T-cell (primary cell): ENCODE results near the gene LMO2. TPM values are rescaled to one million over a fixed set of nuclear protein-coding genes. Genes with fewer than 3 reads are reported as not detected.
"Not testable (repeated sequence)": the region's sequence is repeated elsewhere in the genome, so short reads cannot be mapped to it uniquely, and the experiment has no call there.

ENCODE experiments used
- ATAC-seq, 4 experiments: fragments of 200-7000 bp in 3 of 4; fragments of 150-1000 bp in 1 of 4; cut with Tn5 transposase; replicated peaks in 1 of 4; 1 replicate in 3 of 4; 2 replicates in 1 of 4; pipeline ENCODE4 v1.10.0; 2021; ENCODE audit warnings: moderate library complexity in 3 of 4, mild to moderate bottlenecking in 2 of 4, moderate number of reproducible peaks in 1 of 4
- CTCF ChIA-PET, 2 donors: fragments of 300-600 bp; sonication (Branson Sonifier 250); formaldehyde crosslinking; loops; one replicate each; lab custom pipeline; 2022; ENCODE audit warnings: antibody characterized with exemption in 2 of 2; lab: Charles Lee
- POLR2A ChIA-PET, 2 donors: fragments of 300-600 bp; sonication (Branson Sonifier 250); formaldehyde crosslinking; loops; one replicate each; lab custom pipeline; 2022; ENCODE audit warnings: antibody characterized with exemption in 2 of 2; lab: Charles Lee
- DNase-seq, 35 experiments: peaks; one replicate each; pipeline versions ENCODE4 v3.0.0 to v3.0.0-alpha.2; 2013 to 2023
- H3K27ac ChIP-seq: one replicate; pipeline ENCODE4 v1.5.1; 2013; ENCODE audit warnings: low read length
- H3K27me3 ChIP-seq, 2 experiments: replicated peaks in 1 of 2; 1 replicate in 1 of 2; 2 replicates in 1 of 2; pipeline versions ENCODE4 v1.6.1 to v1.7.0; 2013; ENCODE audit warnings: low read length in 1 of 2, mixed read lengths in 1 of 2; ENCODE audit not compliant: control insufficient read depth in 2 of 2, insufficient read depth in 2 of 2; ENCODE audit errors: extremely low read depth in 1 of 2
- H3K36me3 ChIP-seq, 2 donors: 1 replicate in 1 of 2; 2 replicates in 1 of 2; pipeline versions ENCODE4 v1.6.1 to v1.7.0; 2013; ENCODE audit warnings: low read length in 1 of 2; ENCODE audit not compliant: control insufficient read depth in 2 of 2, insufficient read depth in 1 of 2; ENCODE audit errors: extremely low read depth in 1 of 2
- H3K4me1 ChIP-seq, 2 experiments: 1 replicate in 1 of 2; 2 replicates in 1 of 2; pipeline versions ENCODE4 v1.6.1 to v1.7.0; 2013; ENCODE audit warnings: low read length in 2 of 2, mixed read lengths in 1 of 2; ENCODE audit not compliant: insufficient read depth in 2 of 2, control insufficient read depth in 1 of 2; ENCODE audit errors: extremely low read depth in 1 of 2
- H3K4me3 ChIP-seq, 2 donors: 1 replicate in 1 of 2; 2 replicates in 1 of 2; pipeline versions ENCODE4 v1.5.1 to v1.7.0; 2013; ENCODE audit warnings: mild to moderate bottlenecking in 2 of 2, low read length in 1 of 2, moderate library complexity in 1 of 2; ENCODE audit not compliant: control insufficient read depth in 1 of 2; ENCODE audit errors: extremely low read depth in 1 of 2
- H3K9me3 ChIP-seq: 2 replicates; pipeline ENCODE4 v1.7.0; 2013
- H3K27ac Mint-ChIP-seq, 2 donors: one replicate each; pipeline ENCODE4 v1.8.0; 2020 to 2021; ENCODE audit warnings: mild to moderate bottlenecking in 2 of 2, mixed read lengths in 2 of 2
- H3K27me3 Mint-ChIP-seq, 2 donors: one replicate each; pipeline ENCODE4 v1.8.0; 2021 to 2022; ENCODE audit warnings: mixed read lengths in 2 of 2
- H3K36me3 Mint-ChIP-seq: one replicate; pipeline ENCODE4 v1.8.0; 2021; ENCODE audit warnings: mixed read lengths
- H3K4me1 Mint-ChIP-seq, 3 donors: one replicate each; pipeline ENCODE4 v1.8.0; 2020 to 2022; ENCODE audit warnings: mixed read lengths in 3 of 3, mild to moderate bottlenecking in 1 of 3
- H3K4me3 Mint-ChIP-seq, 3 donors: one replicate each; pipeline ENCODE4 v1.8.0; 2020 to 2022; ENCODE audit warnings: mild to moderate bottlenecking in 3 of 3, mixed read lengths in 3 of 3, moderate library complexity in 3 of 3
- H3K9me3 Mint-ChIP-seq, 3 donors: one replicate each; pipeline ENCODE4 v1.8.0; 2020 to 2022; ENCODE audit warnings: mixed read lengths in 3 of 3
- WGBS: methylation state at CpG from one replicate; pipeline ENCODE4 v1.1.5; 2013; ENCODE audit warnings: missing lambda C conversion rate; ENCODE audit not compliant: insufficient coverage; 5-methylcytosine and 5-hydroxymethylcytosine counted together
- total RNA-seq, 35 experiments: library from RNA in 6 of 35; stranded (reverse) in 6 of 35; fragments of 120-200 nt in 1 of 35; gene quantifications; one replicate each; pipeline versions ENCODE4 v1.2.1 to v1.2.4 and lab custom pipeline; 2013 to 2026

LMO2 gene
- total RNA-seq, 5 donors from 2014 or later (not counting 1 experiment from before 2014, with no cell fraction given): 0.85 to 2.7 (median 1.6) TPM

GRCh38 chr11:33917402-33917801, 25.5 kb upstream of the LMO2 start:
- H3K4me3 ChIP-seq, H3K27me3 ChIP-seq, H3K4me3 Mint-ChIP-seq, H3K27ac Mint-ChIP-seq, H3K27ac ChIP-seq, H3K9me3 ChIP-seq, H3K36me3 ChIP-seq, DNase-seq, H3K4me1 ChIP-seq, H3K36me3 Mint-ChIP-seq, CTCF ChIA-PET, POLR2A ChIA-PET, H3K4me1 Mint-ChIP-seq, ATAC-seq: not testable (repeated sequence)
- peaks cover 0 to 12% (median 5%) of the 10 kb centered on the region in 3 donors for H3K9me3 Mint-ChIP-seq
- WGBS: no CpG with 5 or more reads among the region's 1 CpG
- H3K27me3 Mint-ChIP-seq: peaks cover 28 to 42% of the 10 kb centered on the region in 2 donors

- DNase-seq (no peak), ATAC-seq (no peak)
- peaks cover 26 to 42% of the 10 kb centered on the region in 2 donors for H3K27me3 Mint-ChIP-seq
- H3K27ac Mint-ChIP-seq: no peak overlapping the region
- ChIA-PET CTCF (no interaction called here), POLR2A (no interaction called here)
- no peaks in the 10 kb centered on the region for H3K36me3 ChIP-seq
- no peaks in the 10 kb centered on the region for H3K36me3 Mint-ChIP-seq
- H3K4me3 Mint-ChIP-seq: no peak overlapping the region
- peaks cover 0 to 8% of the 10 kb centered on the region in 2 experiments for H3K27me3 ChIP-seq
- no peak overlapping the region for H3K27ac ChIP-seq
- H3K4me1 Mint-ChIP-seq: peaks cover 0 to 2% (median 0%) of the 10 kb centered on the region in 3 donors
- peaks cover 0 to 12% (median 5%) of the 10 kb centered on the region in 3 donors for H3K9me3 Mint-ChIP-seq
- no peak overlapping the region for H3K4me3 ChIP-seq
- no peaks in the 10 kb centered on the region for H3K4me1 ChIP-seq
- H3K9me3 ChIP-seq: no peaks in the 10 kb centered on the region
Observed at GRCh38 chr11:33916736-33917135, 24.9 kb upstream of the LMO2 start.

- Histone ChIP-seq H3K4me3 (no peak overlapping the region), H3K36me3 (no peaks in the 10 kb centered on the region), H3K4me1 (no peaks in the 10 kb centered on the region), H3K27me3 (peaks cover 0 to 9% of the 10 kb centered on the region in 2 experiments), H3K27ac (no peak overlapping the region), H3K9me3 (no peaks in the 10 kb centered on the region)
- peaks cover 0 to 12% (median 5%) of the 10 kb centered on the region in 3 donors for H3K9me3 Mint-ChIP-seq
- no peak overlapping the region for H3K27ac Mint-ChIP-seq
- no peaks in the 10 kb centered on the region for H3K36me3 Mint-ChIP-seq
- peaks cover 0 to 2% (median 0%) of the 10 kb centered on the region in 3 donors for H3K4me1 Mint-ChIP-seq
- ChIA-PET CTCF (interaction anchor here in 1 of 2 donors (0.8 kb wide), 1 partner anchor 57 kb away, joined by 3 read pairs; no protein-coding TSS in a partner anchor), POLR2A (no interaction called here)
- H3K4me3 Mint-ChIP-seq: no peak overlapping the region
- peaks cover 16 to 40% of the 10 kb centered on the region in 2 donors for H3K27me3 Mint-ChIP-seq
- ATAC-seq: no peak
- WGBS: 83% methylated on average over 1 of the region's 5 CpGs
- DNase-seq: no peak
Observed at GRCh38 chr11:33915526-33915925, 23.6 kb upstream of the LMO2 start.

- no CpG with 5 or more reads among the region's 2 CpGs for WGBS
- Histone ChIP-seq H3K36me3 (no peaks in the 10 kb centered on the region), H3K4me3 (no peak overlapping the region), H3K27me3 (peaks cover 0 to 9% of the 10 kb centered on the region in 2 experiments), H3K27ac (no peak overlapping the region), H3K9me3 (no peaks in the 10 kb centered on the region), H3K4me1 (no peaks in the 10 kb centered on the region)
- Mint-ChIP-seq H3K27ac (no peak overlapping the region), H3K9me3 (peaks cover 0 to 12% (median 5%) of the 10 kb centered on the region in 3 donors), H3K4me3 (no peak overlapping the region), H3K36me3 (no peaks in the 10 kb centered on the region), H3K4me1 (peaks cover 0 to 2% (median 0%) of the 10 kb centered on the region in 3 donors), H3K27me3 (peaks cover 19 to 44% of the 10 kb centered on the region in 2 donors)
- ATAC-seq (no peak), DNase-seq (no peak)
- CTCF ChIA-PET: interaction anchor here in 1 of 2 donors (0.6 to 0.8 kb wide), 2 partner anchors 14 to 43 kb away, joined by 4 read pairs; no protein-coding TSS in a partner anchor
- POLR2A ChIA-PET: no interaction called here
Observed at GRCh38 chr11:33913991-33914390, 22.1 kb upstream of the LMO2 start.

- POLR2A ChIA-PET: interaction anchor here in 1 of 2 donors (0.6 to 0.8 kb wide), 2 partner anchors 46 to 484 kb away, joined by 4 to 6 read pairs; no protein-coding TSS in a partner anchor
- H3K9me3 Mint-ChIP-seq: peaks cover 0 to 12% (median 5%) of the 10 kb centered on the region in 3 donors
Observed at GRCh38 chr11:33912405-33913361, 20.8 kb upstream of the LMO2 start.

GRCh38 chr11:33910958-33911339, 19.1 kb upstream of the LMO2 start:
- Histone ChIP-seq H3K27me3 (peaks cover 0 to 20% of the 10 kb centered on the region in 2 experiments), H3K9me3 (no peaks in the 10 kb centered on the region), H3K4me1 (peaks cover 0 to 5% of the 10 kb centered on the region in 2 experiments), H3K27ac (no peak overlapping the region), H3K4me3 (no peak overlapping the region), H3K36me3 (no peaks in the 10 kb centered on the region)
- Mint-ChIP-seq H3K36me3 (no peaks in the 10 kb centered on the region), H3K27me3 (peaks cover 16 to 38% of the 10 kb centered on the region in 2 donors), H3K9me3 (peaks cover 0 to 10% (median 5%) of the 10 kb centered on the region in 3 donors), H3K27ac (no peak overlapping the region), H3K4me3 (no peak overlapping the region), H3K4me1 (peaks cover 6 to 13% (median 7%) of the 10 kb centered on the region in 3 donors)
- DNase-seq: no peak
- ChIA-PET POLR2A (no interaction called here), CTCF (interaction anchor here in 1 of 2 donors (0.6 kb wide), 2 partner anchors 263 to 511 kb away, joined by 4 to 8 read pairs; no protein-coding TSS in a partner anchor)
- ATAC-seq: no peak

More at GRCh38 chr11:33912405-33913361, 20.8 kb upstream of the LMO2 start:
- peaks cover 16 to 45% of the 10 kb centered on the region in 2 donors for H3K27me3 Mint-ChIP-seq
- Histone ChIP-seq H3K36me3 (no peaks in the 10 kb centered on the region), H3K4me3 (no peak overlapping the region), H3K4me1 (peaks cover 0 to under 1% of the 10 kb centered on the region in 2 experiments), H3K27ac (no peak overlapping the region), H3K27me3 (peaks cover 0 to 10% of the 10 kb centered on the region in 2 experiments), H3K9me3 (no peaks in the 10 kb centered on the region)
- WGBS: 67% methylated on average over 7 of the region's 12 CpGs
- CTCF ChIA-PET: interaction anchor here (0.6 to 1.1 kb wide), 3 partner anchors 46 to 1088 kb away, joined by 4 to 8 read pairs (median 5); no protein-coding TSS in a partner anchor
- peaks cover 0 to 4% (median 2%) of the 10 kb centered on the region in 3 donors for H3K4me1 Mint-ChIP-seq
- no peaks in the 10 kb centered on the region for H3K36me3 Mint-ChIP-seq
- ATAC-seq (no peak), DNase-seq (no peak)
- H3K27ac Mint-ChIP-seq: no peak overlapping the region
- H3K4me3 Mint-ChIP-seq: no peak overlapping the region
